GM12892 (cell line): Measurements from ENCODE around the gene MFSD11.

Experiments
- POLR2A ChIP-seq: IDR thresholded peaks from 2 replicates; pipeline ENCODE4 v1.6.1; 2011; ENCODE audit warnings: low read depth, low read length, control low read depth
- TAF1 ChIP-seq: IDR thresholded peaks from 2 replicates; pipeline ENCODE4 v1.6.1; 2011; ENCODE audit warnings: low read depth, mild to moderate bottlenecking, control low read depth, low read length, borderline replicate concordance

- TF ChIP-seq TAF1 (no peak), POLR2A (no peak)
These were observed 2.6 kb downstream of the MFSD11 start for GRCh38 chr17:76740329-76741118.
